ENCODE measurements around the gene FHOD3.
"Not testable (repeated sequence)": the region's sequence is repeated elsewhere in the genome, so short reads cannot be mapped to it uniquely, and the experiment has no call there.

Gene FHOD3

GRCh38 chr18:36527740-36528455, 230.4 kb downstream of the FHOD3 start:
- no peak for DNase-seq

- no peak for DNase-seq
These were observed 232.2 kb downstream of the FHOD3 start for GRCh38 chr18:36529747-36530146.

- no peak for DNase-seq
These were observed 233.3 kb downstream of the FHOD3 start for GRCh38 chr18:36530676-36531405.

GRCh38 chr18:36531636-36532035, 234.1 kb downstream of the FHOD3 start:
- DNase-seq = no peak

GRCh38 chr18:36532394-36532793, 234.9 kb downstream of the FHOD3 start:
- DNase-seq = no peak

- no peak for DNase-seq
These were observed 235.3 kb downstream of the FHOD3 start for GRCh38 chr18:36532815-36533214.

GRCh38 chr18:36533446-36534153, 236.1 kb downstream of the FHOD3 start:
- DNase-seq = no peak

- no peak for DNase-seq
These were observed 236.7 kb downstream of the FHOD3 start for GRCh38 chr18:36534154-36534688.

- DNase-seq = no peak
These were observed 237.9 kb downstream of the FHOD3 start for GRCh38 chr18:36535202-36535935.

- no peak for DNase-seq
These were observed 238.9 kb downstream of the FHOD3 start for GRCh38 chr18:36536426-36536825.

- DNase-seq = no peak
These were observed 239.8 kb downstream of the FHOD3 start for GRCh38 chr18:36537289-36537688.

- DNase-seq = no peak
These were observed 242.2 kb downstream of the FHOD3 start for GRCh38 chr18:36539674-36540231.

GRCh38 chr18:36543030-36543429, 245.5 kb downstream of the FHOD3 start:
- DNase-seq = no peak

- no peak for DNase-seq
These were observed 246.6 kb downstream of the FHOD3 start for GRCh38 chr18:36543991-36544725.

GRCh38 chr18:36545821-36546427, 248.4 kb downstream of the FHOD3 start:
- DNase-seq = no peak

GRCh38 chr18:36546876-36547275, 249.4 kb downstream of the FHOD3 start:
- no peak for DNase-seq

- no peak for DNase-seq
These were observed 250.0 kb downstream of the FHOD3 start for GRCh38 chr18:36547544-36547943.

- not testable (repeated sequence) for DNase-seq
These were observed 253.8 kb downstream of the FHOD3 start for GRCh38 chr18:36551274-36551673.

- no peak for DNase-seq
These were observed 260.7 kb downstream of the FHOD3 start for GRCh38 chr18:36558234-36558633.

GRCh38 chr18:36559149-36559857, 261.8 kb downstream of the FHOD3 start:
- DNase-seq = no peak

GRCh38 chr18:36560187-36560586, 262.7 kb downstream of the FHOD3 start:
- no peak for DNase-seq
